Glomerular endothelial cell (primary cell): Measurements from ENCODE around the gene PSG11. TPM values are rescaled to one million over a fixed set of nuclear protein-coding genes. Genes with fewer than 3 reads are reported as not detected.
"Not testable (repeated sequence)": the region's sequence is repeated elsewhere in the genome, so short reads cannot be mapped to it uniquely, and the experiment has no call there.

ENCODE experiments used
- DNase-seq: peaks from one replicate; pipeline ENCODE4 v3.0.0-alpha.2; 2011; ENCODE audit warnings: low read depth, low spot score; ENCODE audit errors: extremely low read depth
- total RNA-seq: library from RNA; depleted of rRNA; stranded (reverse); fragments of >200 nt; gene quantifications from 2 replicates; pipeline ENCODE4 v1.2.3, GENCODE V29; 2015

Gene PSG11
- total RNA-seq, 1 donor from 2014 or later, result not detected

GRCh38 chr19:42989851-42990250 lies 36.4 kb downstream of the PSG11 start:
- no peak for DNase-seq

DNA sequence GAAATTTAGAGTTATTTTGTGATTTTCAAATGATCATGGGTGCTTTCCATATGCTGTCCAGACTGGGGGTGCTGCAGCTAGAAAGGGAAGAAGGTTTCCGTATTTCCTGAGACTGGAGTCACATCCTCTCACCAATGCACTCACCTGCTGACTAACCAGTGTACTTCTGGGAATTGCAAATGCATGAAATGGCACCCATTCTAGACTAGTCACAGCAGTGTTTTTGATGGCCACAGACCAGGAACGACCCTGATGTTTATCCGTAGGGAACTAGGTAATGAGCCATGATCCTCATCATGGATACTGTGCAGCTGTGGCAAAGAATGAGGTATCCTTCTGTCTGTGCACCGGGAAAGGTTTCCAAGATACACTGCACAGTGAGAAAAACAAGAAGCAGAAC lies 37.1 kb downstream of the PSG11 start:
- not testable (repeated sequence) for DNase-seq

- DNase-seq, result not testable (repeated sequence)
Observed at GRCh38 chr19:42988206-42988605, 38.1 kb downstream of the PSG11 start.

DNA sequence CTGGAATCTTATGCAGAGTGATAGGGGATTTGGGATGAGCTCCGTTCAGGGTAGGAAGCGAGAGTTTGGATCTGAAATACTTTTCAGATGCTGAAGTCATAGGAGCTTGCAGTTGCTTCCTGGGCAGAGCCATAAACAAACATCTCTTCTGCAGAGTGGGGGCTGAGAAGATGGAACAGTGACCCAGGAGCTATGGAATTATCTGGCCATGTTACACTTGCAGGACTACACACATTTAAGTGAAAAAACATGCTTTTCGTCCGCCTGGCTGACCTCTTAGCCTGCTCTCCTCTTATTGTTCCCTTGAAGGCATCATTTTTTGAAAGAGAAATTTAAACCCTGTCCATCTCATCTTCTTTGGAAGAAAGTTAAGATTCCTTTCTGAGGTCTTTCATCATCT lies 40.7 kb downstream of the PSG11 start:
- DNase-seq, result no peak

DNA sequence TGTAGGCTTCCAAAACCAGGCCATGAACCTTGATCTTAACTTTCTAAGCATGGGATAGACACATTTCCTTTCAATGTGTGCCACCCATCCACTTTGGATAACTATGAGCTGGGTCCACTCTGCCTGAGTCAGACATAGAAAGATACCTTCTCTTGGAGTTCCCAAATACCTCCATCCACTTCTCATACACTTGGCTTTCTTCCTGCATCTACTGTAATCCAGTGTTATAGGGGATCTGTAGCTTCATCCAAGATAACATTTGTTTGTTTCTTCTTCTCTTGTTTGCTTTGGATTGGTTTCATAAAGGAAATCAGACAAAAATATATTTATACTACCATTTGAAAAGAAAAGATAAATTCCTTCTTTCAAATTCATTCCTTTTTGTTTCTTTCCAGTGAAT lies 44.2 kb downstream of the PSG11 start:
- not testable (repeated sequence) for DNase-seq

DNA sequence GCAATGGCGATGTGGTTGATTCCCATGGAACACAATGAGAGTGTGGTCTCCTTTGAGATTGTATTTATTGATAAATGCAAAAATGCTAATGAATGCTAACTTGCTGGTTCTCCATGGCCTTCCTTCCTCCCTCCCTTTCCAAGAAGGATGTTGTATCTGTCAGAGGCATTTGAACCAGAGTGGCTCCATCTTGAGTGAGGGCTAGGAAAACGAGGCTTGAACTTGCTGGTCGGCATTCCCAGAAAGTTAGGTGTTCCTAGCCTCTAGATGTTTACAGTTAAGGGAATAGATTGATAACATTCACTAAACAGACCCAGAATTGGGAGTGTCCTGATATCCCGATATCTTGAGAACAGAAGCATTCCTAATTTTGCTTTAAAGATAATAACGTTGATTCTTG lies 54.8 kb downstream of the PSG11 start:
- DNase-seq, result not testable (repeated sequence)

GRCh38 chr19:42965176-42965575 lies 61.1 kb downstream of the PSG11 start:
- no peak for DNase-seq

DNA sequence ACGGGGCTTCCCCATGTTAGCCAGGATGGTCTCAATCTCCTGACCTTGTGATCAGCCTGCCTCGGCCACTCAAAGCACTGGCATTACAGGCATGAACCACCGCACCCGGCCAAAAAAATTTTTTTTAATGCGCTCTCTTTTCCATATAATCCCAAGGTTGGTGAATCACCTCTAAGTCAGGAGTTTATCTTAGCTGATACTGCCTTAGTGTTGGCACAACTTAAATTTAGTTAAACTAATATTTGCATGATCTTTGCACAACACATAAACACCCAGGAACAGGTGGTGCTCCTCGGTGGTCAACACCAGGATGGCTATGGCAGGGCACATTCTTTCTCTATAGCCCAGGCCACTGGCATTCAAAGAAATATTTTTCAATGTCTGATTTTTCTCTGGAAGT lies 65.2 kb downstream of the PSG11 start:
- DNase-seq, result no peak

Other genes starting within 250 kb of the PSG11 start
- 1.6 and 2.0 TPM in 2 replicates for gene PSG1, start 146.8 kb downstream of the PSG11 start, total RNA-seq
- gene PSG6, start 108.6 kb downstream of the PSG11 start, total RNA-seq, result not detected in 2 replicates
- not detected in 2 replicates for gene PSG7, start 89.3 kb downstream of the PSG11 start, total RNA-seq
- gene PSG2, start 56.2 kb upstream of the PSG11 start, total RNA-seq, result not detected in 2 replicates
- gene PSG5, start 160.1 kb upstream of the PSG11 start, total RNA-seq, result 0.10 and 0.29 TPM in 2 replicates
- 28.7 TPM in 1 of 2 replicates, not detected in the other for gene PSG4, start 179.2 kb upstream of the PSG11 start, total RNA-seq
- 0.12 TPM in 1 of 2 replicates, not detected in the other for gene PSG9, start 243.1 kb upstream of the PSG11 start, total RNA-seq